Right lobe of liver (tissue), 4 donors: Measurements from ENCODE around the gene SFSWAP.

ENCODE experiments used
- POLR2A ChIP-seq: fragments of 450-650 bp; IDR thresholded peaks from one replicate; pipeline ENCODE4 v1.6.1; 2017; ENCODE audit warnings: antibody characterized with exemption, mild to moderate bottlenecking
- TF ChIP-seq, protein P1 (sequence below), 4 donors: fragments of 200-600 bp in 3 of 4; fragments of 450-650 bp in 1 of 4; IDR thresholded peaks; one replicate each; pipeline versions ENCODE4 v1.5.1 to v1.8.0; 2016 to 2022; ENCODE audit warnings: antibody characterized with exemption in 4 of 4, mild to moderate bottlenecking in 2 of 4
- donor health status: DM: no; HTN: no; CAD: no.
- donor health status: DM: no; HTN: no; CAD: no.
- donor health status: DM: no; HTN: yes; CAD: no.

GRCh38 chr12:131721548-131721947, 10.7 kb downstream of the SFSWAP start:
- no peak for TF ChIP-seq POLR2A
- TF ChIP-seq, protein P1, sequence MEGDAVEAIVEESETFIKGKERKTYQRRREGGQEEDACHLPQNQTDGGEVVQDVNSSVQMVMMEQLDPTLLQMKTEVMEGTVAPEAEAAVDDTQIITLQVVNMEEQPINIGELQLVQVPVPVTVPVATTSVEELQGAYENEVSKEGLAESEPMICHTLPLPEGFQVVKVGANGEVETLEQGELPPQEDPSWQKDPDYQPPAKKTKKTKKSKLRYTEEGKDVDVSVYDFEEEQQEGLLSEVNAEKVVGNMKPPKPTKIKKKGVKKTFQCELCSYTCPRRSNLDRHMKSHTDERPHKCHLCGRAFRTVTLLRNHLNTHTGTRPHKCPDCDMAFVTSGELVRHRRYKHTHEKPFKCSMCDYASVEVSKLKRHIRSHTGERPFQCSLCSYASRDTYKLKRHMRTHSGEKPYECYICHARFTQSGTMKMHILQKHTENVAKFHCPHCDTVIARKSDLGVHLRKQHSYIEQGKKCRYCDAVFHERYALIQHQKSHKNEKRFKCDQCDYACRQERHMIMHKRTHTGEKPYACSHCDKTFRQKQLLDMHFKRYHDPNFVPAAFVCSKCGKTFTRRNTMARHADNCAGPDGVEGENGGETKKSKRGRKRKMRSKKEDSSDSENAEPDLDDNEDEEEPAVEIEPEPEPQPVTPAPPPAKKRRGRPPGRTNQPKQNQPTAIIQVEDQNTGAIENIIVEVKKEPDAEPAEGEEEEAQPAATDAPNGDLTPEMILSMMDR (IDR thresholded peaks at IDR 0.05): no peak
